NOMO-1 treated with dmso at 0.1 percent for 144 hours (cell line): ENCODE data around the gene MS4A10.
A peak's percentile ranks its signal among the peaks of the same experiment; 100 is the strongest.

Source experiments
- DNase-seq: peaks from one replicate; lab custom pipeline; 2025; ENCODE audit not compliant: unreplicated experiment; lab: John Stamatoyannopoulos, UW

The MS4A10 gene

DNA sequence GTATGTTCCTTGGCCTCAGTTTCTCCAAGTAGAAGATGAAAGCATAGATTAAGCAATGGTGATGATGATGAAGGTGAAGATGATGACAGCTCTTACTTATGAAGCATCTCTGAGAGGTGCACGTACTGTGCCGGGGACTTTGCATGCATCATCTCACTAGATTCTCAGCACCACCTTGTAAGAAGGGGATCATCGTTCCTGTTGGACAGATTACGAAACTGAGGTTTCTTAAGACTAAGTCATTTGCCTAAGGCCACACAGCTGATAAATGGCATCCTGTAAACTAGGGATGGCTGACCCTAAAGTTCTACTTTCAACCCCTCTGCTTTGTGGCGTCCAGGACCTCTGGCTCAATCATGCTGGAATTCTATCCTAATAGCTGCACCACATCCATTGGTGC, 19.8 kb upstream of the MS4A10 start:
- DNase-seq = no peak

DNA sequence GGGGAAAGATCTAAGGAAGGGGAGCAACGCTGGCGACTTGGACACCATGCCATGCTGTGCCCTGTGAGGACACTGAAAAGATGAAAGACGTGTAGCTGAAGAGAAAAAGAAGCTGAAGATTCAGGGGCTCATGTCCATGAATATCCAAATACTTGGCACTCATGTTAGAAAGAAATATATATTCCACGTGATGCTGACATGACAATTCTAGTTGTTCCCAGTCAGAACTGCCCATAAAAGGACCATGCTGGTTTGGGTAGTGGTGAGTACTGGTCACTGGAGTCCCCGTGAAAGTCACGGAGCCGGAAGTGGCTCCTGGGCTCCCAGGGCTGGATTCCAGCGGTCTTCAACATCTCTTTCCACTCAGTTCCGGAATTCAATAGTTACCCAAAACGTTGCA, 18.6 kb upstream of the MS4A10 start:
- no peak for DNase-seq

DNA sequence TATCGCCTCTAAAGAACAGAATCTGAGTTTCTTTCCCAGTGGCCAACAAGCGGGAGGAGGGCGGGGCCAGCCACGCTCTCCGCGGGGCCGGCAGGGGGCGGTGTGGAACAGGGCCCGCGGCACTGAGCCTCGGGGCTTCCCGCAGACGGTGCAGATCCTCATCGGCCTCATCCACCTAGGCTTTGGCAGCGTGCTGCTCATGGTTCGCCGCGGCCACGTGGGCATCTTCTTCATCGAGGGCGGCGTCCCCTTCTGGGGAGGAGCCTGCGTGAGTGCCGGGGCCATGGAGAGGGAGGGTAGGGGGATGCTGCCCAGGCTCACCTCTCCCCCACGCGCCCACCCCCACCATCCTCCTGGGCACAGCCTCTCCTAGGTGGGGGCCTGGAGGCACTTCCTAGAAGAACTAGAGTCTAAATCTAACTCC, 17.7 kb upstream of the MS4A10 start:
- no peak for DNase-seq

DNA sequence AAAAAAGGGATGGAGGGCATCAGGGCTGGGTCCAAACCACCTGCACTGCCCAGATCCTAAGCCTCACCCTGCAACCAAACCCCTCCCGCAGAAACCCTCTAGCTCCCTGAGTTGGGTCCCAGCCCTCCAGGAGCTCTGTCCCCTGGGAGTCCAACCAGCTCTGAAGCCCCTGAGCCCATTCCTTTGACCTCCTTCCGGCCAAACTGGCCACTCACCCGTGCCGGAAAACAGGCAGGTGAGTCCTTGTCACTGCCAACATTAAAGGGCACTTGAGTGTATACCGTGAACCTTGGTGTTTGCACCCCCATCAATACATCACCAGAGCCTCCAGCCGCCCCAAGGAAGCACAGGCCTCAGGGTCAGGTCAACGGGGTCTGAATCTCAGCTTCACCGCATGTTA, 16.9 kb upstream of the MS4A10 start:
- no peak for DNase-seq

DNA sequence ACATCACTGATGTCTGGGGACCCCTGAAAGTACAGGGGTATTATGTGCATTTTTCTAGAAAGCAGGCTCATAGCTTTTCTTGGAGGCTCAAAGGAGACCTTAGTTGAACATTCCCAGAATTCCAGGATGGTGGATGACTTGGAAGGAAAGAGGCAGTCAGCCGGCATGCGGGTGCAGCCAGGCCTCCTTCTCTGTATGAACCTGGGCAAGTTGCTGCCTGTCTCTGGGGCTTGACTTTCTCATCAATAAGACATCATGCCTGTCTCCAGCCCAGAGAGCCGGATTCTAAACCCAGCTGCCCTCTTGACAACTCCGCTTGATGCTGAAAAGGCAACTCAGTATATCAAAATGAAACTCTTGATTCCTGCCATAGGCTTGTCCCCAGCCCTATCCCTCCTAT, 15.9 kb upstream of the MS4A10 start:
- DNase-seq = no peak

DNA sequence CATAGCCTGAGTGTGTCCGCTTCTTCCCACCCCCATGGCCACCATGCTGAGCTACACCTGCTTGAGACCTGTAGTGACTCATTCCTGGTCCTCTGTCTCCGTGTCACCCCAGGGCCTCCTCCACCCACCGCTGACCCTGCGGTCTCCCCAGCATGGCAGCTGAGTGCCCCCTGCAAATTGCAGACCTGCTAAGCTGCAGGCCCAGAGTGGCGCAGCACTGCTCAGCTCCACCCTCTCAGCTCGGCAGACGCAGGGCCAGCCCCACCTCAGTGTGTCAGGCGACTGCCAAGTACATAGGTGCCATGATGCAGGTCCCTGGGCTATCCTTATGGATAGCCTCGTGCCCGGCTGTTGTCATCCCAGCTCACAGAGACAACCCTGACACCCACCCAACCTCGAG, 15.3 kb upstream of the MS4A10 start:
- DNase-seq = no peak

DNA sequence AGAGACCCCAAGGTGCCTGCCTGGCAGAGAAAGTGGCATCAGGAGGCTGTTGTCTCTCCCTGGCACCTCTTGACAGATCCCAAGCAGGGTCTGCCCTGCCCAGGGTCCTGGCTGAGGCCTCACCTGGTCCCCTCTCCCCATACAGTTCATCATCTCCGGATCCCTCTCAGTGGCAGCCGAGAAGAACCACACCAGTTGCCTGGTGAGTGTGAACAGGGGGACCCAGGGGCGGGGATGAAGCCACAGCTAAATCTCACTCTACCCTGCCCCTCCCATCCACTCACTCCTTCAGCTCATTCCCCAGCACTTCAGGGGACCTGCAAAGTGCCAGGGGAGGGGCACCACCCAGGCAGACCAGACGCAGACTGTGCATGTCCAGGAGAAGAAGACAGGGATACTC, 14.0 kb upstream of the MS4A10 start:
- no peak for DNase-seq

DNA sequence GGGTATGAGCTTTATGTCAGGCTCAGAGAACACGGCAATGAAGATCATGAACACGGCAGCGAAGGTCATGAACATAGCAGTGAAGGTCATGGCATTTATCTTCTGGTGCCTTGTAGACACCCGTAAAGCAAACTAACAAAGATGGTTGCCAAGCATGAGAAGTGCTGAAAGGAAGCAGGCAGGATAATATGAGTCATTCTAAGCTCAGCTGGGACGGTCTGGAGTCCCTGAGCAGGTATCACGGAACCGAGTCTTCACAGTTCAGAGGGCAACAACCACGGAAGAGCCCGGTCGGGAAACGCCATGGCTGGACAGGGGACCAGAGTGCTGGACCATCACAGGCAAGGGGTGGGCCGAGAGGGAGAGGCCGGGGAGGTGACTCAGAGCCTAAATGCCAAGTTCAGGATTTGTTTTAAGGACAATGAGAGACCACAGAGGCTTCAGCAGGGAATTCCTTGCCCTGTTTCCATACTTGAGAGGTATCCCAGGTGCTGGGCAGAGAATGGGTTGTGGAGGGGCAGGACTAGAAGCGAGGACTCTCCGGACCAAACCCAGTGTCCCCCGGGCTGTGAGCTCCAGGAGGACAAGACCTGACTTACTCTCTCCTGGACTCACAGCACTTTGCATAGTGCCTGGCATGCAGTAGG, 13.1 kb upstream of the MS4A10 start:
- no peak for DNase-seq

DNA sequence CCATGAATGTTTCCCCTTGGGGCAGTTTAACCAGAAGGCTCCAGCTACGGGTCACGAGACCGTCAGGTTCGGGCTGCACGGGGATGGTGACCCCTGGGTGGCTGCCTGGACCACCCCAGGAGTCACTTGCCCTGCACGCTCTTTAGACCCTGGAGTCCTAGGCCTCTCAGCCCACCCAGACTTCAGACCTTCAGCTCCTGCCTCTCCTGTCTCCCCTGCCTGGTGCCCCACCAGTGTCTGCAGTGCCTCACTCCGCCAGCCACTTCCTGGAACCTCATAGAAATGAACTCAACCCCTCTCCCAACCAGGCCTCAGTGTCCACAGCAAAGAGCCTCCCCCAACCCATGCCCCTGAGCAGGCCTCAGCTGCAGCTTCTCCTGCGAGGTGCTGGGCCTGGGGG, 12.5 kb upstream of the MS4A10 start:
- no peak for DNase-seq

DNA sequence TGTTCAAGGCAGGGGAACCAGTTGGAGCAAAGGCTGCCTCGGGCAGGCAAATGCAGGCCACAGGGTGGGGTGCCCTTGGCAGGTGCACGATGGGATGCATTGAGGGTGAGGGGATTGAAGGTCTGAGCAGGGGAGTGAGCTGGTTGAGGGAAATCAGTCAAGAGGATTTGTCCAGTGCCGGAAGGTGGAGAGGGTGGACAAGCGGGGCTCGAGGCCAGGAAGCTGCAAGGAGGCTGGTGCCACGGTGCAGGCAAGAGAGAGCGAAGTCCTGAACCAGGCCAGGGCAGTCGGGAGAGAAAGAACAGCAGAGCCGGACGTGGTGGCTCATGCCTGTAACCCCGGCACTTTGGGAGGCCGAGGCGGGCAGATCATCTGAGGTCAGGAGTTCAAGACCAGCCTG, 10.4 kb upstream of the MS4A10 start:
- no peak for DNase-seq

DNA sequence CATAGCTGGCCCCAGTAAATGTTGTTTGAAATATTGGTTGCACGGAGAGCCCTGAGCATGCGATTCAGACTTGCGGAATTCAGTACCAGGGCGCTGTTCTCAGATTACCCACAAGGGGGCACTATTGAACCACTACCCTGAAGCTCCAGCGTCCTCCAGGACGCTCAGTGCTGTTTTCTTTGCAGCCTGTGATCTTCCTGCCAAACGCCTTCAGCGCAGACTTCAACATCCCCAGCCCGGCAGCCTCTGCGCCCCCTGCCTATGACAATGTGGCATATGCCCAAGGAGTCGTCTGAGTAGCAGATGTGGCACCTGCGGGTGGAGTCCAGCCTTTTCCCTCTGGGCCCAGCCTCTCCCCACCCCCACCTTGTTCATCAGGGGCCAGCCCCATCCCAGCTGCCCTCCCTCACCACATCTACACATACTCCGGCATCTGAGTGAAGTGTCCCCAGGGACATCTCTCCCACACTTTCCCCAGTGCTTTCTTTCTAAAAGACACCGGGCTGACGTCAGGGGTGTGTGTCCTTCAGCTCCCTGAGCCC, 9.6 kb upstream of the MS4A10 start:
- peak; percentile 77 for DNase-seq

DNA sequence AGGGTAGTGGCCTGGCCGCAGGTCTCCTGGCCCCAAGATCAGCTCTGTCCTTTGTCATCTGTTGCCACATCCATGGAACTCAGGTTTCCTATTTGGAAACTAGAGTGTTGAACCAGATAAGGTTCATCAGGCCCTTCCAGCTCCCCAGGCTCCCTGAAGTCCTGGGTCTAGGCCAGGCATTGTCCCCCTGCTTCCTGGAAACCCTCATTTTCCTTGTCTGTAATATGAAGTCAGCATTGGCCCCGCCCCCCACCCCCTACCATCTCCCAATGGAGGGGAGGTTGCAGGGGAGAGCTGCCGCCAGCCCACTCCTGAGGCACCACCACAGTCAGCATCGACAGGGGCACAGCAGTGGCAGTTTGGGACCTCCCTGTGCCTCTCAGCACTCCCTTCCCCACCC, 9.0 kb upstream of the MS4A10 start:
- no peak for DNase-seq

DNA sequence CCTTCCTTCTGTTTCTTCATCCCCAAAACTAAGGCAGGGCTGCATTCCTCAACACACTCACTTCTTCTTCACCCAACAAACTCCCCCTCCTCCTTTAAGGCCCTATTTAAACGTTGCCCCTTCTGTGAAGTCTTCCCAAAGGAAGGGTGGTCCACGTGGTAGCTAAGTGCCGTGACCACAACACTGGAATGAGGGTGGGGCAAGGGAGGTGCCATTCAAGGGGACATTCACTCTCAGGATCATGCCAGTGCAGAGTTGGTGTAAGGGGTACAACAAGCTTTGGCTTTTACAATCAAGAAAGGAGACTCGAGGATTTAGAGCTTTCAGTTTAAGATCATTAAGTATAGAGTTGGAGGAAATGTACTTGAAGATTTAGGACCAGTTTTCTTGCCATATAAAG, 8.0 kb upstream of the MS4A10 start:
- no peak for DNase-seq

DNA sequence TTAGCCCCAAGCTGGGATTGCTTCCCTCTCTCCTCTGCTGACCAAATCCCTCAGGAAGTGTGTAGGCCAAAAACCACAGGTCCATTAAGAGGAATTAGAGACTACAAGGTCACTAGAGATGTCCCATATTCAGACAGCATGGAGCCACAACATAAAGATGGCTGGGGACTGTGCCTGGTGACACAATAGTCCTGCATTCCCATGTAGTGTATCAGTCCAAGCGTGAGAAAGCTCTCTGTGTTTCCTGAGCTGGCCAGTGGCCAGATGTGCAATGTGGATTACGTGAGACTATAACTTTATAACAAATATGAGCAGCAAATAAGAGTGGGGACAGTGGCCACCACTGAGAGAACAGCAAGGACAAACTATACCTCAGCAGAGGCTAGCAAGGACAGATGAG, 7.6 kb upstream of the MS4A10 start:
- no peak for DNase-seq

DNA sequence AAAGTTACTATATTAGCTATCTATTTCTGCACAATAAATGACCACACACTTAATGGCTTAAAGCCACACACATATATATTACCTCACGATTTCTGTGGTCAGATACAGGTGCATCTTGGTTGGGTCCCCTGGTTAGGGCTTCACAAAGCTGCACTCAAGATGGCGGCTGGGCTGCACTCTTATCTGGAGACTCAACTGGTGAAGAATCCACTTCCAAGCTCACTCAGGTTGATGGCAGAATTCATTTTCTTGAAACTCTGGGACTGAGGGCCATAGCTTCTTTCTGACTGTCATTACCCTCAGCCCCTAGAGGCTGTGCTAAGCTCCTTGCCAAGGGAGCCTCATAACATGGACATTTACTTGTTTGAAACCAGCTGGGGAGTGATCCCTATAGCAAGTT, 5.1 kb upstream of the MS4A10 start:
- DNase-seq = no peak

DNA sequence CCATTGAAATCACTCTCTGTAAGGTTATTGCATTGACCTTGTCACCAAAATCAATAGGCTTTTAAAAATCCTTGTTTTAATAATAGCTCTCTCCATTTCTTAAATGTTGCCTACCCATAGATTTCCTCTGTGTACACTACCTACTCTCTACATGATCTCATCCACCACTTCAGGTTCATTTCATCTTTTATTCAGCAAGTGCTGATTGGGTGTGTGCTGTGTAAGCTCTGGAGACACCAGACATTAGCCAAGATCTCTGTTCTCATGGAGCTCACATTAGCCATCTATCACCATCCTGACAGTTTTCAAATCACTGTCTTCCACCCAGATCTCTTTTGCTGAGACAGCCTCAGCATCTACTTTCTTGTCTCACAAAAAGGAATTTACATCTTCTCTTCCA, 4.4 kb upstream of the MS4A10 start:
- DNase-seq = no peak

DNA sequence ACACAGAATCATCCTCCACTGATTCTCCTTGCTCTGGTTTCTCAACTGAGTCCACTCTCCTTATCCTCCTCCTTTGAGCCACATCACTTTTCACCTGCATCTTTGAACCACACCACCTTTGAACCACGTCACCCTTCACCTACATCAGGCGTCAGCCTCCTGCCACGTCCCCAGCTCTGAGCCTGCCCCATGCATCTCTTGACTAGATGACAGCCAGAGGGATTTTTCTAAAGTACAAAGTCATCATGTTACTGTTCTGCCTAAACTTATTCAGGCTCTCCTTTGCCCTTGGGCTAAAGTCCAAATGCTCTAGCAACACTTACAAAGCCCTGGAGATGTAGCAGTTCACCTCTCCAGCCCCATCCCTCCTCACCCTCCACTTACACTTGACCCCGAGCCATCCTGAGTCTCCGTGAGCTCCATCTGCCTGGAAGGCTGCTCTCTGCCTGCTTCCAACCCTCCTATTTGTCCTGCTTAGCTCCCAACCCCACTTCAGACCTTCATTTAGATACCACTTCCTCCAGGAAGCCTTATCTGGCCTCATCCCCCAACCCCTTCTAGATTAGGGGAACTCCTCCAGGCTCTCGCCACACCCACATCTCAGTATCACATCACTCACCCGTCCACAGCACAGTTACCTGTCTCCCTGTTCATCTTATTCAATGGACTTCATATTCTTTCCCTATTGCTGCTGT, 3.7 kb upstream of the MS4A10 start:
- DNase-seq = no peak

DNA sequence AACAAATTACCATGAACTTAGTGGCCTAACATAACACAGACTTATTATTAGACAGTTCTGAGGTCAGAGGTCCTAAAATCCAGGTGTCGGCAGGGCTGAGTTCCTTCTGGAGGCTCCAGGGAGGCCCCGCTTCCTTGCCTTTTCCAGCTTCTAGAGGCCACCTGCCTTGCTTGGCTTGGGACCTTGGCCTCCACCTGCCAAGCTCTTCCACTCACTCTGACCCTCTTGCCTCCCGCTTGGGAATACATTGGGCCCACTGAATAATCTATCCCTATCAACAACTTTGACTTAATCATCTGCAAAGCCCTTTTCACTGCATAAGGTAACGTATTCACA, 3.2 kb upstream of the MS4A10 start:
- DNase-seq = no peak

DNA sequence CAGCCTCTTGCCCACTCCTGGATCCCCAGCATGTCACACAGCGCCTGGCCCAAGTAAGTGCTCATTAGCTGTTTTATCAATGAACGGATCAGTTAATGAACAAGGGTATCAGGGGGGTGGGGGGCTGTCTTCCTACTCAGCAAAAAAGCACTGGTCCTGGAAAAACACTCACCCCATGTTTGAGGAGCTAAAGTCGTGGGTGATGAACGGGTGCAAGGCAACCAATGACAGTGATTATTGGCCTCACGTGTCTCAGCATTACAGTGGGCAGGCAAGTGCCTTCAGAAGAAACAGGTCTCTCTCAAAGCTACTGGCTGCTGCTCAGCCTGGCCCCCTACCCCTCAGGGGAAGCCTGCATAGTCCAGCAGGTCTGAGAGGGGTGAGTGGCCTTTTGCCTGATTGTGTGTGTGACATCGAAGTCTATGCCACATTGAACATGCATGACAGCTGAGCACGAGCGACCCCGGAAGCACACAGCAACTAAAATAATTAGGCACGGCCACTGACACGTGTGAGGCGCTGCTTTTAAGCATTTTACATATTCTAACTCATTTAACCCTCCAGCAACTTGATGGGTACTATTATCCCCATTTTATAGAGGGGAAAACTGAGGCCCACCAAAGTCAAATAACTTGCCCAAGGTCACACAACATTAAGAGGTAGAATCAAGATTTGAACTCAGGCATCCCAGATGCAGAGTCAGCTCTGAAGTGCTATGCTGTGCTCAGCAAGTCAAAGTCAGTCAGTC, 2.6 kb upstream of the MS4A10 start:
- no peak for DNase-seq

DNA sequence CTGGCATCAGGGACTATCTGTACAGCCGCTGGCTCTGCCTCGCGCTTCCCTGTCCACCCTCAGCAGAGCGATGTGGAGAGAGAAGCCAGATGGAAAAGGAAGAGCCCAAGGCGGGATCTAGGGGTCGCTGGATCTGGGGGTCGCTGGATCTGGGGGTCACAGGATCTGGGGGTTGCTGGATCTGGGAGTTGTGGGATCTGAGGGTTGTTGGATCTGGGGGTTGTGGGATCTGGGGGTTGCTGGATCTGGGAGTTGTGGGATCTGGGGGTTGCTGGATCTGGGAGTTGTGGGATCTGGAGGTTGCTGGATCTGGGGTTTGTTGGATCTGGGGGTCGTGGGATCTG, 2.0 kb upstream of the MS4A10 start:
- DNase-seq = no peak

DNA sequence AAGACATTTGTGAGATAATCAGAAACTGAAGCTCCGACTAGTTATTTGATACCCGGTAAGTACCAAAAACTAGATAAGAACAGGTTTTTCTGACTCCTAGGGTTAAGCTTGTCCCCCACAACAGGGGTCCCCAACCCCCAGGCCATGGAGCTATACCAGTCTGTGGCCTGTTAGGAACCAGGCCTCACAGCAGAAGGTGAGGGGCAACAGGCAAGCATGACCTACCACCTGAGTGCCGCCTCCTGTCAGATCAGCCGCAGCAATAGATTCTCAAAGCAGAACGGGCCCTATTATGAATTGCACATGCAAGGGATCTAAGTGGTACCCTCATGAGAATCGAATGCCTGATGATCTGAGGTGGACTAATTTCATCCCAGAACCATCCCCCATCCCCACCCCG, 1.2 kb upstream of the MS4A10 start:
- no peak for DNase-seq

DNA sequence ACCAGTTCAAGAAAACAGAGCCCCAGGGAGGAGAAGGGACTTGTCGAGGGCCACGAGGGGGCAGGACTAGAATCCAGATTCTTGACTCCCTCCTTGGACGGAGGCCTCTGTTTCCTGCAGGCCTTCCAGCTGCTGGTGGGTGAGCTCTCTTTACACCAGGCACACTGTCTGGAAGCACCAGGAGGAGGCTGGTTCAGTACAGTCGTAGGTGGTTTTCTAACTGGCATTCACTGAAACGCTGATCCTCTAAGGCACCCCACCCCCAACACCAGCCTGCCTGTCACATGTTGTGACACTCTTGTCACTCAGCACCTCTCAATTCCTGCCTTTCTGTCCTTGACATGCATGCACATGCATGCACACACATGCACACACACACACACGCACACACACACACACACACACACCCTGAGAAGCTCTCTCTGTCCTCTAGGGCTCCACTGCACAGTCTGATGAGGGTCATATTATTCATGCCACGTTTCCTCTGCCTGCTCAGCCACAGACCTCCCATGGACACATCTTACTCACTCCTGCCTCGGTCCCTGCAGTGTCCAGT, 751 bp downstream of the MS4A10 start:
- DNase-seq = no peak
